AG08395 (cell line): ENCODE results near the gene SYT13.

Experiments used
- DNase-seq: peaks from one replicate; pipeline ENCODE4 v3.0.0; 2012; ENCODE audit warnings: mixed read lengths, low spot score

SYT13 gene, protein sequence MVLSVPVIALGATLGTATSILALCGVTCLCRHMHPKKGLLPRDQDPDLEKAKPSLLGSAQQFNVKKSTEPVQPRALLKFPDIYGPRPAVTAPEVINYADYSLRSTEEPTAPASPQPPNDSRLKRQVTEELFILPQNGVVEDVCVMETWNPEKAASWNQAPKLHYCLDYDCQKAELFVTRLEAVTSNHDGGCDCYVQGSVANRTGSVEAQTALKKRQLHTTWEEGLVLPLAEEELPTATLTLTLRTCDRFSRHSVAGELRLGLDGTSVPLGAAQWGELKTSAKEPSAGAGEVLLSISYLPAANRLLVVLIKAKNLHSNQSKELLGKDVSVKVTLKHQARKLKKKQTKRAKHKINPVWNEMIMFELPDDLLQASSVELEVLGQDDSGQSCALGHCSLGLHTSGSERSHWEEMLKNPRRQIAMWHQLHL

GRCh38 chr11:45285930-45286632 is at the start of gene SYT13:
SYT13 (minus strand) TSS chr11:45286341; CDS start chr11:45286207, 134 bp downstream.
- no peak for DNase-seq

- no peak for DNase-seq
These were observed 49.3 kb upstream of the SYT13 start for GRCh38 chr11:45335434-45335833.

DNA sequence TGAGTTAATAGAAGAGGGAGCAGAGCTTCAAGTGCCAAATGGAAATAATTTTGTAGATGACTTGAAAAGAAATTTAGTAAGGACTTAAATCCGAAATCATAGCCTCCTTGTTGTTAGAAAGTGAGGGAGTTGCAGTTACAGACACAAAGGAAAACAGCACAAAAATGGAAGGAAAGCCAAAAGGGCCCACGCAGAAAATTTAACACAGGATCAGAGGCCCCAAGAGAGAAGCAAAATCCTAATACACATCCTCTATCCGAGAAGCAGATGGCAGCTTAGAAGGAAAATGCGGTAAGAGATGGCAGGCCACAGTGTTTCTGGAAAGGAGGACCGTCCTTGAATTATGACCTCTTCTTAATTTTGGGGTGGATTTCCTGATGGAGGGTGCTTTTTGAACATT is 48.7 kb upstream of the SYT13 start:
- DNase-seq, result no peak

DNA sequence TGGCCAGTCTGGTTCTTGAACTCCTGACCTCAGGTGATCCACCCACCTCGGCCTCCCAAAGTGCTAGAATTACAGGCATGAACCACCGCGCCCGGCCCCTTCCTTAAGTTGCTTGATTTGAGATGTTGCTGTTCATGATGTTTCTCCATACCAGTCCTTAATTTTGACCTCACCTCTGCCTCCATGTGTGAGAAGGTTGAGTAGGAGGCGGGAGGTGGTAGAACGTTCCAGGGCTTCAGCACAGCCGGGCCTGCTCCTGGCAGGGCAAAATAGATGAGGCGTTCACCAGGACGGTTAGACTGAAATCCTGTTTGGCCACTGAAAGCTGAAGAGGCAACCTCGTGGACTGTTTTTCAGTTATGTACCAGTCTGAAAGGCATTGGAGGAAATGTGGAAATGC is 48.3 kb upstream of the SYT13 start:
- DNase-seq, result no peak

- DNase-seq, result peak; percentile 71
These were observed 47.1 kb upstream of the SYT13 start for GRCh38 chr11:45333001-45333971.

- peak; percentile 72 for DNase-seq
These were observed 46.3 kb upstream of the SYT13 start for GRCh38 chr11:45332276-45332934.

DNA sequence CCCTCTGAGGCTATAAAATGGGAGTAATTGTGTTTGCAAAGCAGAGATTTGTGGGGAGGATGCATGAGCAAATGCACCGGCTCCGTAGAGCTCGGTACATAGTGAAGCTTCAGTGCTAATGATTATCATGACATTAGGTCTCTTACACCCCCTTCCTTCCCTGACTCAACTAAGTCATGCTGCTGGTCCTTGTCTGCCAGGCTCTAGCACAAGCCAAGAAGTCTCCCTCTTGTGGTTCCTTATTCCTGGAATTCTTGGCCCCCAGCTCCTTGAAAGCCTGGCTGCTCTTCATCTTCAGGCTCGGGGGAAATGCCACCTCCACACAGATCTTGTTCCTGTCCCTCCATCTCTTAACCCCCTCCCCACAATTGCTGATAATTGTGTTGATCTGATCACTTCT is 45.7 kb upstream of the SYT13 start:
- DNase-seq, result no peak

DNA sequence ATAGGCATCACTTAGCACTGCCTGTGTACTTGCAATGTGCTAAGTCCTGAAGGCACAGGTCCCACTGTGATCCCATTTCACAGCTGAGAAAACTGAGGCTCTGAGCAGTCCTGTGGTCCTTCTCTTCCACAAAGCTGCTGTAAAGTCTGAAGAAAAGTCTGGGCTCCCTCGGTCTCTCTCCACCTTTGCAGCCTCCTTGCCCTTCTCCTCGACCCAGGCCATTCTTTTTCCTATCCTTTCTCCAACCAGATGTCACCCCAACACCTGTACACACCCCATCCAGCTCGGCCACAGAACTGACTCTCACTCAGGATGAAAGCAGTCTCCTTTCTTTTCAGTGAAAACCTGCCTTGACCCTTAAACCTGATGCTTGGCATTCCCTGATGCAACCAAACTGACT is 42.6 kb upstream of the SYT13 start:
- no peak for DNase-seq

DNA sequence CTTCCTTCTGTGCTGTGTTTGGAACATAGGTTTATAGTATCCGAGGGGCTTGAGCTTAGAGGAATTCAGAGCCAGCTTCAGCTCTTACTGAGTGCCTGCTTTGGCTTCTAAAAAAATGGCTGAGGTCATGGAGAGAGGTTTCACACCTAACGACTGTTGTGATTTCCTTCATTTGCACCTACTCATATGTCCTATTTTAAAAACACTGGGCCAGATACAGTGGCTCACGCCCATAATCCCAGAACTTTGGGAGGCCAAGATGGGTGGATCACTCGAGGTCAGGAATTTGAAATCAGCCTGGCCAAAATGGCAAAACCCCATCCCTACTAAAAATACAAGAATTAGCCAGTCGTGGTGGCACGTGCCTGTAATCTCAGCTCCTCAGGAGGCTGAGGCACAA is 38.3 kb upstream of the SYT13 start:
- DNase-seq, result no peak

- no peak for DNase-seq
These were observed 37.6 kb upstream of the SYT13 start for GRCh38 chr11:45323601-45324249.

GRCh38 chr11:45322891-45323600 is 36.9 kb upstream of the SYT13 start:
- DNase-seq, result no peak

DNA sequence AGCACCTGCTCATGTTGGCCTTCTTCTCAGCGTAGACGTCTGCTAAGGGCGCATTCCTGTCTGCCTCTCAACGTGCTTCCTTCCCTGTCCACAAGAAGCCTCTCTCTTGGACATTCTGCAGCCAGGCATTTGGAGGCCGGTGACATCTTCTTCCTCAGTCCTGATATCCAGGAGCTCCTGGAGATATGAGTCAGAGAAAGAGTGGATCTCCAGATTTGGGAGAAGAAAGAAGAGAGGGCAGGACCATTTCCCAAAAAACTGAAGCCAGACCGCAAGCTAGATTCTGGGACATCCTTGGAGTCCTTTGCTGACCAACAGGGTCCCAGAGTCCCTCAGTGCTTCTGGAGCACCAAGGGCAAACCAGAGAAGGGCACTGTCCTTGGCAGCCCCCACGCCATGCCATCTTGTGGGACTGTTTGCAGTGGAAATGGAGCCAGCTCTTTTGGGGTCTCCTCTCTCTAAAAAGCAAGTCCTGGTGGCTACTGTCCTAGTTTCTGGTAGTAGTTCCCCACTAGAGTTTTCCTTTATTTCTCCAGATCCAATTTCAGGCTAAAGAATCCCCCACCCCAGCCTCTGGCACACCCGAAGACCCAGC is 36.1 kb upstream of the SYT13 start:
- DNase-seq, result no peak

GRCh38 chr11:45321669-45322068 is 35.5 kb upstream of the SYT13 start:
- no peak for DNase-seq

- DNase-seq, result no peak
These were observed 35.0 kb upstream of the SYT13 start for GRCh38 chr11:45321031-45321595.

- no peak for DNase-seq
These were observed 34.2 kb upstream of the SYT13 start for GRCh38 chr11:45320371-45320770.

- DNase-seq, result no peak
These were observed 32.9 kb upstream of the SYT13 start for GRCh38 chr11:45319077-45319476.

- DNase-seq, result no peak
These were observed 32.4 kb upstream of the SYT13 start for GRCh38 chr11:45318516-45318915.

GRCh38 chr11:45316258-45316657 is 30.1 kb upstream of the SYT13 start:
- DNase-seq, result no peak

DNA sequence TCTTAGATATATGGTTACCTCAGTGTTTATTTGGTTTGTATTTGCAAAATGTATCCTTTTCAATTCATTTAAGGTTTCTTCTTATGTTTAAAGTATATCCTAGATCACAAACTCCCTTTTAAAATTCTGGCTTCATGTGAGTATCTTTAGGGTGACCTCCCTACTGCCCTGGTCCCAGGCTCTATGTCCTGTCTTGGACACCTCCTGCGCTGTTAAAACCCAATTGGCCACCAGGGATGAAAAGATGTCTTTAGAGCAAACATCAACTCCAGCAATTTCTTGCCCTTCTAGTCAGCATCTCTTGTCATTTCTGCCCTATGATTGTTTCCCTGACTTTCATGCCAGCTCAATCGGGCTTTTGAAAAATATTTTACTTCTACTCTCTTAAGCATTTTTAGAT is 28.8 kb upstream of the SYT13 start:
- no peak for DNase-seq
